Activated naive CD8-positive, alpha-beta T cell treated with anti-CD3 and anti-CD28 coated beads, Interleukin-2, amount 50 U/mL, for 24 hours (primary cell): Measurements from ENCODE around the gene ARHGEF4.

Source experiments
- ATAC-seq: fragments of 150-1000 bp; cut with Tn5 transposase; one replicate; pipeline ENCODE4 v1.10.0; 2021
- DNase-seq: peaks from one replicate; pipeline ENCODE4 v3.0.0; 2021
- H3K27ac Mint-ChIP-seq: one replicate; pipeline ENCODE4 v1.8.0; 2021; ENCODE audit warnings: mild to moderate bottlenecking, mixed read lengths
- H3K27me3 Mint-ChIP-seq: one replicate; pipeline ENCODE4 v1.8.0; 2021; ENCODE audit warnings: mixed read lengths
- H3K36me3 Mint-ChIP-seq: one replicate; pipeline ENCODE4 v1.8.0; 2021; ENCODE audit warnings: low read depth, mixed read lengths
- H3K4me1 Mint-ChIP-seq: one replicate; pipeline ENCODE4 v1.8.0; 2021; ENCODE audit warnings: mixed read lengths
- H3K4me3 Mint-ChIP-seq: one replicate; pipeline ENCODE4 v1.8.0; 2021; ENCODE audit warnings: mild to moderate bottlenecking, moderate library complexity, mixed read lengths
- H3K9me3 Mint-ChIP-seq: one replicate; pipeline ENCODE4 v1.8.0; 2021; ENCODE audit warnings: mixed read lengths

Gene ARHGEF4

DNA sequence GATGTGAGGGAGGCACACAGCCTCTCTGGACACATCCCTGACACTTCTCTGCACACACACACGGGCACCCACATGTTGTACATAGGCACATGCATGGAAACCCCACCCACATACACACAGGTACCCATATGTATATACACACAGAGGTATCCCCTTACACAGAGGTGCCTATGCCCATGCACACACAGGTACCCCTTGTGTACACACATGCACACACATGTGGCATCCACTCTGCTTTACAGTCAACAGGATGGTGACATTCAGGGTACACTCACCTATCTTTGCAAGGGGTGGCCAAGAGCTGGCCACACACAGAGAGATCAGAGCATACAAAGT is 197.0 kb downstream of the ARHGEF4 start:
- no peaks in the 10 kb centered on the region for H3K9me3 Mint-ChIP-seq
- peaks cover 3% of the 10 kb centered on the region for H3K4me1 Mint-ChIP-seq
- peaks cover 15% of the 10 kb centered on the region for H3K27me3 Mint-ChIP-seq
- no peaks in the 10 kb centered on the region for H3K36me3 Mint-ChIP-seq
- DNase-seq (no peak), ATAC-seq (no peak)
- H3K27ac Mint-ChIP-seq = no peak overlapping the region
- H3K4me3 Mint-ChIP-seq = peak overlapping the region; percentile 38

- peak; percentile 54 for ATAC-seq
- no peaks in the 10 kb centered on the region for H3K9me3 Mint-ChIP-seq
- H3K27ac Mint-ChIP-seq = no peak overlapping the region
Observed at GRCh38 chr2:131034122-131035051, 197.7 kb downstream of the ARHGEF4 start.

GRCh38 chr2:131035112-131035825 is 198.6 kb downstream of the ARHGEF4 start:
- peak overlapping the region; percentile 32 for H3K4me3 Mint-ChIP-seq
- peak; percentile 2 for ATAC-seq
- H3K27ac Mint-ChIP-seq = no peak overlapping the region
- peaks cover 13% of the 10 kb centered on the region for H3K4me1 Mint-ChIP-seq
- DNase-seq = no peak
- H3K36me3 Mint-ChIP-seq = no peaks in the 10 kb centered on the region
- H3K9me3 Mint-ChIP-seq = no peaks in the 10 kb centered on the region
- H3K27me3 Mint-ChIP-seq = peaks cover 17% of the 10 kb centered on the region

More at GRCh38 chr2:131034122-131035051, 197.7 kb downstream of the ARHGEF4 start:
- H3K36me3 Mint-ChIP-seq = no peaks in the 10 kb centered on the region
- peaks cover 15% of the 10 kb centered on the region for H3K27me3 Mint-ChIP-seq
- peaks cover 6% of the 10 kb centered on the region for H3K4me1 Mint-ChIP-seq
- peak; percentile 43 for DNase-seq
- peak overlapping the region; percentile 38 for H3K4me3 Mint-ChIP-seq

DNA sequence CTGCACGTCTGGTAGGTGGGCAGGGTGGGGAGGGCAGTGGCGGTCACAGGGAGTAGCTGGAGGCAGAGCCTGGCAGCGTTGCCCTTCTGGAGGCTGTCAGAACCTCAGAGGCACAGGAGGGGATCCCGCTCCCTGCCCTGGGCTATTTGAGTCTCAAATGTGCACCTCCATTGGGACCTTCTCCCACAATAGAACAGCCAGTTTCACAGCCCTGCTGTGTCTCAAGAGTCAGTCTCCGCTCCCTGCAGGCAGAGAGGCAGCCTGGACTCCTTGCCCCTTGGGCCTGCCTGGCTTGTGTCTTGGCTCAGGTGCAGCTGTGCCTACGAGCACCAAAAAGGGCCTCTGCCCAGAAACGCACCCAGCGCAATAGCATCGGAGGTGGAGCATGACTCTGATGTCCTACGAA is 199.1 kb downstream of the ARHGEF4 start:
- no peak overlapping the region for H3K27ac Mint-ChIP-seq
- no peaks in the 10 kb centered on the region for H3K9me3 Mint-ChIP-seq
- no peak for DNase-seq
- H3K4me1 Mint-ChIP-seq = peaks cover 19% of the 10 kb centered on the region
- ATAC-seq = no peak
- H3K27me3 Mint-ChIP-seq = peaks cover 17% of the 10 kb centered on the region
- H3K36me3 Mint-ChIP-seq = no peaks in the 10 kb centered on the region
- H3K4me3 Mint-ChIP-seq = peak overlapping the region; percentile 32

- no peak overlapping the region for H3K27ac Mint-ChIP-seq
- no peaks in the 10 kb centered on the region for H3K9me3 Mint-ChIP-seq
- no peak for ATAC-seq
- H3K4me1 Mint-ChIP-seq = peaks cover 23% of the 10 kb centered on the region
- no peak overlapping the region for H3K4me3 Mint-ChIP-seq
- peaks cover 17% of the 10 kb centered on the region for H3K27me3 Mint-ChIP-seq
- no peak for DNase-seq
- H3K36me3 Mint-ChIP-seq = no peaks in the 10 kb centered on the region
Observed at GRCh38 chr2:131036269-131036668, 199.6 kb downstream of the ARHGEF4 start.

GRCh38 chr2:131036696-131037397 is 200.1 kb downstream of the ARHGEF4 start:
- Mint-ChIP-seq H3K9me3 (no peaks in the 10 kb centered on the region), H3K36me3 (no peaks in the 10 kb centered on the region), H3K4me1 (peaks cover 28% of the 10 kb centered on the region), H3K27me3 (peaks cover 17% of the 10 kb centered on the region), H3K27ac (no peak overlapping the region), H3K4me3 (no peak overlapping the region)
- no peak for ATAC-seq
- DNase-seq = no peak

DNA sequence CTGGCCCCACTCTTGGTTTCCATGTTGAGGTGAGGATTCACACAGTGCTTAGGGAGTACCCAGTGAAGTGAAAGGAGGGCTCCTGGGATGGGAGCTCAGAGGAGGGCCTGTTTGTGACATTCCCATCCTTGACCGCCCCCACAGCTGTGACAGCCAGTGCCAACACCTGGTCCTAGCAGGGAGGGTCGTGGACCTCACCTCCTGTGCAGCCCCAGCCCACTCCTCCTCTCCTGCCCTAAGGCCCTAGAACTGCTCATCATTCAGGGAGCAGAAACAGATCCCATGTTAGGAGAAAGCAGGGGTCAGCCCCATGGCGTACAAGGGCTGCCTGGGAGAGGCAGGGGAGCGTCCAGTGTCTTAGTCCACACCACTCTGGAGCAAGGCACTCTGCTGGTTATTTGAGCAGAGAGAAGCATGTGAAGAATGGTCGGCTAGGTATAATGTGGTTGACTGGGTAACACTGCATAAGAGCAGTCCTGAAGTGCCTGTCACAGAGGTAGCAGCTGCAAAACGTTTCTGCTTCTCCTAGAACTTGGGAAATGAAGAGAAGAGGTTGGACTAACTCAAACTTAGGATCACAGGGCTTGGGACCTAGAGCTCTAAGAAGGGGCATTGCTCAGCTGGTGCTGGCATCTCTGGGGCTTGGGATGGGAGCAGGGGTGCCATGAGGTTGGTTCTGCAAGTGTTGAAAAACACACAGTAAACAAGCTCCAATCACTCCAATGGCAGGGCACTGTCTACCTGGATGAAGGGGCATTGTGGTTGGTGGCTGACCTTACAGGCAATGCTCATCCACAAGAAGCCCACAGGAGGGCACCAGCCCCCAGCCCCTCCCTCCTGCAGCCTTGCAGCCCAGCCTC is 200.9 kb downstream of the ARHGEF4 start:
- Mint-ChIP-seq H3K36me3 (no peaks in the 10 kb centered on the region), H3K9me3 (no peaks in the 10 kb centered on the region), H3K27me3 (peaks cover 15% of the 10 kb centered on the region), H3K4me1 (peaks cover 33% of the 10 kb centered on the region), H3K27ac (no peak overlapping the region), H3K4me3 (no peak overlapping the region)
- ATAC-seq (no peak), DNase-seq (no peak)

DNA sequence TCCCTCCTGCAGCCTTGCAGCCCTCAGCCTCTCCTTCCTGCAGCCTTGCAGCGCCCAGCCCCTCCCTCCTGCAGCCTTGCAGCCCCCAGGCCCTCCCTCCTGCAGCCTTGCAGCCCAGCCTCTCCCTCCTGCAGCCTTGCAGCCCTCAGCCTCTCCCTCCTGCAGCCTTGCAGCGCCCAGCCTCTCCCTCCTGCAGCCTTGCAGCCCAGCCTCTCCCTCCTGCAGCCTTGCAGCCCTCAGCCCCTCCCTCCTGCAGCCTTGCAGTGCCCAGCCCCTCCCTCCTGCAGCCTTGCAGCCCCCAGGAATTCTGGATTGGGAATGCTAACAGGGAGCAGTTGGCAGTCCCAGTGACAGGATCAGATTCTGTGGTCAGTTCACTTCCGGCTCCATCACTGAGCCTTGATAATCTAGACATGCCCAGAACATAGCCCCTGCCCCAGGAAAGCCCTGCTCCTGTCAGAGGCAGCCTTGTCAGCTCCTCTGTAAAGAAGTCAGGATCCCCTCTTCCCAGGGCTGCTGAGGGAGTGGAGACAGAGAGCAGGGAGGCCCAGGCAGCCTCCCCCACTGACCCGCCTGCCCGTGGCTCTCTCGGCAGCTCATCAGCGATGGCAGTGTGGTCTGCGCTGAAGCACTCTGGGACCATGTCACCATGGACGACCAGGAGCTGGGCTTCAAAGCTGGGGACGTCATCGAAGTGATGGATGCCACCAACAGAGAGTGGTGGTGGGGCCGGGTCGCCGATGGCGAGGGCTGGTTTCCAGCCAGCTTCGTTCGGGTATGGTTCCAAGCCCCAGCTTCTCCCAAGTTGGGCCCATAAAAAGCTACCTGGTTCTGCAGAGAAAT is 201.8 kb downstream of the ARHGEF4 start:
- ATAC-seq = no peak
- Mint-ChIP-seq H3K9me3 (no peaks in the 10 kb centered on the region), H3K4me3 (no peak overlapping the region), H3K27ac (no peak overlapping the region), H3K27me3 (peaks cover 15% of the 10 kb centered on the region), H3K36me3 (no peaks in the 10 kb centered on the region), H3K4me1 (peaks cover 33% of the 10 kb centered on the region)
- no peak for DNase-seq

- no peaks in the 10 kb centered on the region for H3K36me3 Mint-ChIP-seq
- peaks cover 12% of the 10 kb centered on the region for H3K27me3 Mint-ChIP-seq
- H3K9me3 Mint-ChIP-seq = no peaks in the 10 kb centered on the region
- no peak overlapping the region for H3K4me3 Mint-ChIP-seq
- peaks cover 33% of the 10 kb centered on the region for H3K4me1 Mint-ChIP-seq
- DNase-seq (no peak), ATAC-seq (no peak)
- H3K27ac Mint-ChIP-seq = no peak overlapping the region
Observed at GRCh38 chr2:131039101-131039440, 202.4 kb downstream of the ARHGEF4 start.

- Mint-ChIP-seq H3K4me3 (peak overlapping the region; percentile 32), H3K36me3 (no peaks in the 10 kb centered on the region), H3K4me1 (peaks cover 31% of the 10 kb centered on the region), H3K27ac (no peak overlapping the region), H3K9me3 (no peaks in the 10 kb centered on the region), H3K27me3 (peaks cover 8% of the 10 kb centered on the region)
- DNase-seq (no peak), ATAC-seq (no peak)
Observed at GRCh38 chr2:131039535-131039907, 202.8 kb downstream of the ARHGEF4 start.

DNA sequence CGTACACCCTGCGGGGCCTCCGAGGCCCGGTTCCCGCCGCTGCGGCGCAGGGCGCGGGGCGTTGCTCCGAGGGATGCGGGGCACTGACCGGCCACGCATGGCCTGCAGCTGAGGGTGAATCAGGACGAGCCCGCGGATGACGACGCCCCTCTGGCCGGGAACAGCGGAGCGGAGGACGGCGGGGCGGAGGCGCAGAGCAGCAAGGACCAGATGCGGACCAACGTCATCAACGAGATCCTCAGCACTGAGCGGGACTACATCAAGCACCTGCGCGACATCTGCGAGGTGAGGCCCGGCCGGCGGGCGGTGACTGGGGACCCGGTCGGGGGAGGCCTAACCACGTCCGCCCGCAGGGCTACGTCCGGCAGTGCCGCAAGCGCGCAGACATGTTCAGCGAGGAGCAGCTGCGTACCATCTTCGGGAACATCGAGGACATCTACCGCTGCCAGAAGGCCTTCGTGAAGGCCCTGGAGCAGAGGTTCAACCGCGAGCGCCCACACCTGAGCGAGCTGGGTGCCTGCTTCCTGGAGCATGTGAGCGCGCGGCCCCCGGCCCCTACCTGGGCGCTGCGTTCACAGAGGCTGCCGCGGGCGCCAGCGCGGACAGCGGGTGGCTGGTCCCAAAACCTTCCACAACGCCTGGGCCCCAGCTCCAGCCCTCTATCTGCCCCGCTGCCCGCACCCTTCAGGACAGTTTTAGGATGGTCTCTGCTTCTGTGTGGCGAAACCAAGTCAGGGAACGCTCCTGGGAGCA is 203.4 kb downstream of the ARHGEF4 start:
- peak; percentile 26 for ATAC-seq
- peak; percentile 40 for DNase-seq

DNA sequence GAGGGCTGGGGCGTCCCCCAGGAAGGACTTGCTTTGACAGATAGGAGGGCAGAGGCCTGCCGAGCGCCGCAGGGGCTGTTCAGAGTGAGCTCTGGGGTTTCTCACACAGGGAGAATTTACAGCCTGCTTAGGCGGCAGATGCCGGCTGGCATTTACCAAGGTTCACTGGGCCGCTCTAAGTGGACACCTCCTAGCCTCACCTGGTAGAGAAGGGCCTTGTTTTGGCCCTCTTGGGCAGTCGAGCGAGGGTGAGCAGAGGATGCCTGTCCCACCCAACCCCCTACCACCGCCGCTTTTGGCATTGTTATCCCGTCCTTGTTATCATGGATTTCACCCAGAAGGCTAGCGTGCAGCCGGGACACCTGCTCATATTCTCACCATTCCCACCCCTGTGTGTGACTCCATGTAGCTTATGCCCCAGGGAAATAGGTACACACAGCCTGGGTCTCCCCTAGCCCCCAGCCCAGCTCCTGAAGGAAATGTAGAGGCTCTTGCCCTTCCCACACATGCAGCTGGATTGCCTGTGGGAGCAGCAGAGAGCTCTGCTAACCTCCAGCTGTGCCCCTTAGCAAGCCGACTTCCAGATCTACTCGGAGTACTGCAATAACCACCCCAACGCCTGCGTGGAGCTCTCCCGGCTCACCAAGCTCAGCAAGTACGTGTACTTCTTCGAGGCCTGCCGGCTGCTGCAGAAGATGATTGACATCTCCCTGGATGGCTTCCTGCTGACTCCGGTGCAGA is 204.1 kb downstream of the ARHGEF4 start:
- Mint-ChIP-seq H3K27me3 (peaks cover 7% of the 10 kb centered on the region), H3K9me3 (no peaks in the 10 kb centered on the region), H3K4me1 (peaks cover 31% of the 10 kb centered on the region), H3K27ac (no peak overlapping the region), H3K4me3 (peak overlapping the region; percentile 18), H3K36me3 (no peaks in the 10 kb centered on the region)
- DNase-seq (no peak), ATAC-seq (peak; percentile 21)

More for the DNA sequence above, 203.4 kb downstream of the ARHGEF4 start:
- Mint-ChIP-seq H3K4me1 (peaks cover 31% of the 10 kb centered on the region), H3K4me3 (peak overlapping the region; percentile 32), H3K9me3 (no peaks in the 10 kb centered on the region), H3K27me3 (peaks cover 8% of the 10 kb centered on the region), H3K36me3 (no peaks in the 10 kb centered on the region), H3K27ac (no peak overlapping the region)
